Measurements from ENCODE around the gene TMEM191C.
"Not testable (repeated sequence)": the region's sequence is repeated elsewhere in the genome, so short reads cannot be mapped to it uniquely, and the experiment has no call there.

The TMEM191C gene

GRCh38 chr22:21441170-21441569, 26.0 kb upstream of the TMEM191C start:
- not testable (repeated sequence) for H3K27me3 ChIP-seq (ENCODE audit: insufficient read depth, insufficient read length); H3K9me3 ChIP-seq (ENCODE audit: insufficient read depth, low read length); H3K4me3 ChIP-seq (ENCODE audit: insufficient read length, low read depth); H3K9ac ChIP-seq (ENCODE audit: insufficient read length, low read depth); H3K4me1 ChIP-seq (ENCODE audit: insufficient read depth, insufficient read length); DNase-seq (ENCODE audit: low read depth, low spot score)
- H3K36me3 ChIP-seq (ENCODE audit: insufficient read depth, insufficient read length, low read length), result peaks cover 29% of the 10 kb centered on the region

DNA sequence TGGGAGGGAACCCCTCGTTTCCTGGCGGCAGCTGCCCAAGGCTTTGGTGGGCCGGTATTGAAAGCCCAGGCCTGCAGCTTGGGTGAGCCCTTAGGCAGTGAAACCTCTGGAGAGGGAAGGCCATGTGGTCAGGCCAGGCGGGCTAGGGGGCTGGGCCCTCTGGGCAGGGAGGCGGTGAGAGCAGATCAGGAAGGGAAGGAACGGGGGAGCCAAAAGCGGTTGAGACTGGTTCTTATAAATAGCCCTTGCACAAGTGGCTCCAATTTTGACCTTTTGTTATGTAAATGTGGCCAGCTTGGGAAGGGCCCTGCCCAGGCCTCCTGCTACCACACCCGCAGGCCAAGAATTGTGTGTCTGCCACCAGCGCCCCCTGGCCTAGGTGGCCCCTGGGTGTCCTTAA, 25.1 kb upstream of the TMEM191C start:
- not testable (repeated sequence) for H3K27me3 ChIP-seq (ENCODE audit: insufficient read depth, insufficient read length); H3K4me3 ChIP-seq (ENCODE audit: insufficient read length, low read depth); H3K9me3 ChIP-seq (ENCODE audit: insufficient read depth, low read length); H3K9ac ChIP-seq (ENCODE audit: insufficient read length, low read depth); H3K4me1 ChIP-seq (ENCODE audit: insufficient read depth, insufficient read length); DNase-seq (ENCODE audit: low read depth, low spot score)
- peaks cover 38% of the 10 kb centered on the region for H3K36me3 ChIP-seq (ENCODE audit: insufficient read depth, insufficient read length, low read length)

DNA sequence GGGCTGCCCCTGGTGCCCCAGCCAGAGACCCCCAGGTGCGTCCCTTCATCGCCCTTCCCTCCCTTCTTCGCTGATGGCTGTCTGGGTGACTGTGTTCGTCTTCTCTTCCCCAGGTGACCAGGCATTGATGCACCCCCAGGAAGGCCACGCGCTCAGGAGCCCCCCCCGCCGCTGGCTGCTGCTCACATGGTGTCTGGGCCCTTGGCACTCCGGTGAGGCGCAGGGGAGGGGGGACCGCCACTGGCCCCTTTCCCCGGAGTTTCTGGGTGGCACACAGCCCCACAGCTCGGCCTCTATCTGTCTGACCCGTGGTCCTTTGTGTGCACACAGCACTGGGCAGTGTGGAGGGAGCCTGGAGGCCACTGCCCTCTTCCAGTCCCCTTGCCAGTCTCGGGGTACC, 24.5 kb upstream of the TMEM191C start:
- H3K4me3 ChIP-seq (ENCODE audit: insufficient read length, low read depth); H3K4me1 ChIP-seq (ENCODE audit: insufficient read depth, insufficient read length); DNase-seq (ENCODE audit: low read depth, low spot score); H3K9ac ChIP-seq (ENCODE audit: insufficient read length, low read depth); H3K27me3 ChIP-seq (ENCODE audit: insufficient read depth, insufficient read length); H3K9me3 ChIP-seq (ENCODE audit: insufficient read depth, low read length): not testable (repeated sequence)
- H3K36me3 ChIP-seq (ENCODE audit: insufficient read depth, insufficient read length, low read length), result peaks cover 43% of the 10 kb centered on the region

GRCh38 chr22:21443057-21443734, 24.0 kb upstream of the TMEM191C start:
- peaks cover 4% of the 10 kb centered on the region for H3K4me1 ChIP-seq (ENCODE audit: insufficient read depth, insufficient read length)
- no peaks in the 10 kb centered on the region for H3K27me3 ChIP-seq (ENCODE audit: insufficient read depth, insufficient read length)
- no peak for TF ChIP-seq ZNF274 (IDR thresholded peaks at IDR 0.05; ENCODE audit: low read depth, low read length)
- TF ChIP-seq YY1 (IDR thresholded peaks at IDR 0.05; ENCODE audit: insufficient read depth, insufficient read length), result no peak
- TF ChIP-seq SUZ12 (IDR thresholded peaks at IDR 0.05; ENCODE audit: extremely low read depth, insufficient read depth, insufficient read length), result no peak
- no peak overlapping the region for H3K4me3 ChIP-seq (ENCODE audit: insufficient read length, low read depth)
- DNase-seq (ENCODE audit: low read depth, low spot score), result no peak
- no peaks in the 10 kb centered on the region for H3K9me3 ChIP-seq (ENCODE audit: insufficient read depth, low read length)
- H3K9ac ChIP-seq (ENCODE audit: insufficient read length, low read depth), result peak overlapping the region; percentile 21
- peaks cover 48% of the 10 kb centered on the region for H3K36me3 ChIP-seq (ENCODE audit: insufficient read depth, insufficient read length, low read length)

DNA sequence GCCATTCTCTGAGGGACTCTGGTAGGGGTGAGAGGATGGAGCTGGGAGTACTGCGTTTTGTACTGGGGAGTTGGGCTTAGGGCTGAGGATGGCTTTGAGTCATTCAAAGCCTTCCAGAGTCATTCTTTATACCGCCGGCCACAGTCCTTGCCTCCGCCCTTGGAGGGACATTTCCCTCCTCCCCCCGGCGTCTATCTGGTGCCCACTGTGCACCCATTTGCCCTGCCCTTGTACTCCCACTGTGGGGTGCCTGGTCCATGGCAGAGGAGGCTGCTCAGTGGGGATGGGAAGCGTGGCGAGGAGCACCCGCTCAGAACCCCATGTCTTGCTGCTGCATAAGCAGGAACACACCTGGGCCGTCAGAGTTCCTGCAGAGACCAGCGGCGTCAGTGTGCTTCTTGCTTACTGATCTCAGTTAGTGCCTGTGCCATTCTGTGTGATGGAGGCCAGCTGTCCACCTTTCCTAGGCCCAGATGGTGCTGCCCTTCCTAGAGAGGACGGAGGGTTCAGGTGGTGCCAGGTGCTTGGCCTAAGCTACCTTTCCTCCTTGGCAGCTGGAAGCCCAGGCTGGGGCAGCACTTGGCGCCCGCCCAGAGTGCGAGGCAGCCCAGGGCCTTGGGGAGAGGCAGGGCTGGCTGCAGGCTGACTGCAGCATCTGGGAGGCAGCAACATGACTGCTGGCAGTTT, 23.3 kb upstream of the TMEM191C start:
- H3K4me3 ChIP-seq (ENCODE audit: insufficient read length, low read depth), result no peak overlapping the region
- H3K9ac ChIP-seq (ENCODE audit: insufficient read length, low read depth), result no peak overlapping the region
- no peaks in the 10 kb centered on the region for H3K9me3 ChIP-seq (ENCODE audit: insufficient read depth, low read length)
- no peak for DNase-seq (ENCODE audit: low read depth, low spot score)
- TF ChIP-seq SUZ12 (IDR thresholded peaks at IDR 0.05; ENCODE audit: extremely low read depth, insufficient read depth, insufficient read length) (no peak), YY1 (IDR thresholded peaks at IDR 0.05; ENCODE audit: insufficient read depth, insufficient read length) (no peak), ZNF274 (IDR thresholded peaks at IDR 0.05; ENCODE audit: low read depth, low read length) (no peak)
- peaks cover 54% of the 10 kb centered on the region for H3K36me3 ChIP-seq (ENCODE audit: insufficient read depth, insufficient read length, low read length)
- peaks cover 5% of the 10 kb centered on the region for H3K4me1 ChIP-seq (ENCODE audit: insufficient read depth, insufficient read length)
- H3K27me3 ChIP-seq (ENCODE audit: insufficient read depth, insufficient read length), result no peaks in the 10 kb centered on the region

- no peaks in the 10 kb centered on the region for H3K9me3 ChIP-seq (ENCODE audit: insufficient read depth, low read length)
- H3K4me3 ChIP-seq (ENCODE audit: insufficient read length, low read depth), result no peak overlapping the region
- H3K27me3 ChIP-seq (ENCODE audit: insufficient read depth, insufficient read length), result no peaks in the 10 kb centered on the region
- peaks cover 54% of the 10 kb centered on the region for H3K36me3 ChIP-seq (ENCODE audit: insufficient read depth, insufficient read length, low read length)
- H3K4me1 ChIP-seq (ENCODE audit: insufficient read depth, insufficient read length), result peaks cover 8% of the 10 kb centered on the region
- TF ChIP-seq SUZ12 (IDR thresholded peaks at IDR 0.05; ENCODE audit: extremely low read depth, insufficient read depth, insufficient read length), result no peak
- no peak for TF ChIP-seq ZNF274 (IDR thresholded peaks at IDR 0.05; ENCODE audit: low read depth, low read length)
- no peak for TF ChIP-seq YY1 (IDR thresholded peaks at IDR 0.05; ENCODE audit: insufficient read depth, insufficient read length)
- DNase-seq (ENCODE audit: low read depth, low spot score), result no peak
- H3K9ac ChIP-seq (ENCODE audit: insufficient read length, low read depth), result no peak overlapping the region
Measured at GRCh38 chr22:21444701-21445436, 22.3 kb upstream of the TMEM191C start.

- no peak for TF ChIP-seq ZNF274 (IDR thresholded peaks at IDR 0.05; ENCODE audit: low read depth, low read length)
- H3K9ac ChIP-seq (ENCODE audit: insufficient read length, low read depth), result no peak overlapping the region
- no peaks in the 10 kb centered on the region for H3K27me3 ChIP-seq (ENCODE audit: insufficient read depth, insufficient read length)
- H3K4me3 ChIP-seq (ENCODE audit: insufficient read length, low read depth), result no peak overlapping the region
- no peak for DNase-seq (ENCODE audit: low read depth, low spot score)
- H3K4me1 ChIP-seq (ENCODE audit: insufficient read depth, insufficient read length), result peaks cover 8% of the 10 kb centered on the region
- peaks cover 60% of the 10 kb centered on the region for H3K36me3 ChIP-seq (ENCODE audit: insufficient read depth, insufficient read length, low read length)
- H3K9me3 ChIP-seq (ENCODE audit: insufficient read depth, low read length), result no peaks in the 10 kb centered on the region
Measured at GRCh38 chr22:21445437-21446127, 21.6 kb upstream of the TMEM191C start.
